Colonic mucosa (tissue), 4 donors: ENCODE data around the gene IRX5. TPM values are rescaled to one million over a fixed set of nuclear protein-coding genes. Genes with fewer than 3 reads are reported as not detected.

ENCODE experiments used
- DNase-seq: peaks from one replicate; pipeline ENCODE4 v3.0.0-alpha.2; 2020
- H3K27ac ChIP-seq: fragments of 200-600 bp; one replicate; pipeline ENCODE4 v1.8.0; 2021
- H3K27me3 ChIP-seq: fragments of 200-600 bp; one replicate; pipeline ENCODE4 v1.8.0; 2021
- H3K36me3 ChIP-seq: fragments of 200-600 bp; one replicate; pipeline ENCODE4 v1.8.0; 2021
- H3K4me1 ChIP-seq: fragments of 200-600 bp; one replicate; pipeline ENCODE4 v1.8.0; 2021; ENCODE audit warnings: mild to moderate bottlenecking
- H3K4me3 ChIP-seq: fragments of 200-600 bp; one replicate; pipeline ENCODE4 v1.8.0; 2021
- H3K9ac ChIP-seq, 2 donors: one replicate each; pipeline ENCODE4 v1.7.0; 2013; ENCODE audit warnings: control low read depth in 2 of 2, low read depth in 2 of 2, low read length in 2 of 2
- H3K9me3 ChIP-seq: fragments of 200-600 bp; one replicate; pipeline ENCODE4 v1.8.0; 2021
- CTCF ChIP-seq: fragments of 200-600 bp; IDR thresholded peaks from one replicate; pipeline ENCODE4 v1.8.0; 2022; ENCODE audit warnings: antibody characterized with exemption, mild to moderate bottlenecking
- intact Hi-C: fragments of 100-400 bp; cut with DNase I; formaldehyde crosslinking; loops from one replicate; pipeline ENCODE4 v1.14.1; 2022
- total RNA-seq, 2 donors: library from RNA; stranded (reverse); fragmentation: NEBNext Ultra II Directional in 1 of 2; extraction: Animal tissue kit (Norgen Biotek cat#: 25700) in 1 of 2; gene quantifications; one replicate each; pipeline ENCODE4 v1.2.1, GENCODE V29; 2021
- donor health status: healthy.
- donor health status: DM: no; HTN: no; CAD: no.
- donor health status: DM: no; HTN: no; CAD: no.

The IRX5 gene
- total RNA-seq, 2 donors from 2014 or later, result 0.11 to 0.17 TPM

- DNase-seq, result no peak
- H3K4me3 ChIP-seq, result peak overlapping the region; percentile 56
Measured at GRCh38 chr16:54931120-54932014, 702 bp downstream of the IRX5 start.

DNA sequence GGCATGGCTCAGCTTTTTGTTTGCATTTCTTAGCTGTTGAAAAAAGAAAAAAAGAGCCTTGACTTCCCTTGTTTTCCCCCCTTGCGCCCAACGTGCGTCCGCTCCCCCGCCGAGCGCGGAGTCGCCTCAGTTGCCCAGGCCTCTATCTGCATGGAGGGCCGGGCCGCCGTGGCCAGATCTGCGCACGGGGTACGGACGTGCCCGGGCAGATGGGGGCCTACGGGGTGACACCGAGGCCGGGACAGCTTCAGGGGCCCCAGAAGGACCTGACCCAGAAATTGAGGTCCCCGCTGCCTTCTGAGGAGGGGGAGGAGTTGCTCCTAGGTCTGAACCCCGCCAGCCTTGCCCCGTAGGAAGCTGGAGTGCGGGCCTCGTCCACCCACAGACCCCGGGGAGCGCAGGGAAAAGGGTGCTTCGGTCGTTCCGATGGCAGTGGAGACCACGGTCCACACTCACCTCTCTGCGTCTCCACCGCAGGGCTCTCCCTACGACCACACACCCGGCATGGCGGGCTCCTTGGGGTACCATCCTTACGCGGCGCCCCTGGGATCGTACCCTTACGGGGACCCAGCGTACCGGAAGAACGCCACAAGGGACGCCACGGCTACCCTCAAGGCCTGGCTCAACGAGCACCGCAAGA is 1.5 kb downstream of the IRX5 start:
- Histone ChIP-seq H3K4me3 (no peak overlapping the region), H3K4me1 (peaks cover 16% of the 10 kb centered on the region), H3K27me3 (peaks cover 71% of the 10 kb centered on the region), H3K27ac (no peak overlapping the region), H3K9ac (no peak overlapping the region), H3K36me3 (no peaks in the 10 kb centered on the region), H3K9me3 (no peaks in the 10 kb centered on the region)
- no peak for DNase-seq
- TF ChIP-seq CTCF, result no peak
- intact Hi-C loops, result loop anchor here (10.0 kb wide), 1 partner anchor 647 kb away; the partner anchor contains the start of gene IRX3

More at GRCh38 chr16:54931120-54932014, 702 bp downstream of the IRX5 start:
- TF ChIP-seq CTCF, result no peak
- Histone ChIP-seq H3K27me3 (peaks cover 71% of the 10 kb centered on the region), H3K4me1 (peaks cover 16% of the 10 kb centered on the region), H3K27ac (no peak overlapping the region), H3K36me3 (no peaks in the 10 kb centered on the region), H3K9ac (no peak overlapping the region), H3K9me3 (no peaks in the 10 kb centered on the region)
- intact Hi-C loops, result loop anchor here (10.0 kb wide), 1 partner anchor 647 kb away; the partner anchor contains the start of gene IRX3

DNA sequence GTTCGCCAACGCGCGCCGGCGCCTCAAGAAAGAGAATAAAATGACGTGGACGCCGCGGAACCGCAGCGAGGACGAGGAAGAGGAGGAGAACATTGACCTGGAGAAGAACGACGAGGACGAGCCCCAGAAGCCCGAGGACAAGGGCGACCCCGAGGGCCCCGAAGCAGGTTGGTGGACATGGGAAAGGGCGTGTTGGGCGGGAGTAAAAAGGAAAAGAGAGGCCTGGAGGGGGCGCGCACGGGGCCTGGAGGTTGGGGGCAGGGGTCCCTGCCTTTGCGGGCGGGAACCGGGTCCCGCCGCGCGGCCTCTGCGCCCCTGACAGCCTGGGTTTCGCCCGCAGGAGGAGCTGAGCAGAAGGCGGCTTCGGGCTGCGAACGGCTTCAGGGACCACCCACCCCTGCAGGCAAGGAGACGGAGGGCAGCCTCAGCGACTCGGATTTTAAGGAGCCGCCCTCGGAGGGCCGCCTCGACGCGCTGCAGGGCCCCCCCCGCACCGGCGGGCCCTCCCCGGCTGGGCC is 2.1 kb downstream of the IRX5 start:
- Histone ChIP-seq H3K4me3 (no peak overlapping the region), H3K9me3 (no peaks in the 10 kb centered on the region), H3K36me3 (no peaks in the 10 kb centered on the region), H3K9ac (no peak overlapping the region), H3K27ac (no peak overlapping the region), H3K27me3 (peaks cover 71% of the 10 kb centered on the region), H3K4me1 (peaks cover 16% of the 10 kb centered on the region)
- no peak for TF ChIP-seq CTCF
- no peak for DNase-seq
- intact Hi-C loops, result loop anchor here (10.0 kb wide), 1 partner anchor 648 kb away; the partner anchor contains the start of gene IRX3

DNA sequence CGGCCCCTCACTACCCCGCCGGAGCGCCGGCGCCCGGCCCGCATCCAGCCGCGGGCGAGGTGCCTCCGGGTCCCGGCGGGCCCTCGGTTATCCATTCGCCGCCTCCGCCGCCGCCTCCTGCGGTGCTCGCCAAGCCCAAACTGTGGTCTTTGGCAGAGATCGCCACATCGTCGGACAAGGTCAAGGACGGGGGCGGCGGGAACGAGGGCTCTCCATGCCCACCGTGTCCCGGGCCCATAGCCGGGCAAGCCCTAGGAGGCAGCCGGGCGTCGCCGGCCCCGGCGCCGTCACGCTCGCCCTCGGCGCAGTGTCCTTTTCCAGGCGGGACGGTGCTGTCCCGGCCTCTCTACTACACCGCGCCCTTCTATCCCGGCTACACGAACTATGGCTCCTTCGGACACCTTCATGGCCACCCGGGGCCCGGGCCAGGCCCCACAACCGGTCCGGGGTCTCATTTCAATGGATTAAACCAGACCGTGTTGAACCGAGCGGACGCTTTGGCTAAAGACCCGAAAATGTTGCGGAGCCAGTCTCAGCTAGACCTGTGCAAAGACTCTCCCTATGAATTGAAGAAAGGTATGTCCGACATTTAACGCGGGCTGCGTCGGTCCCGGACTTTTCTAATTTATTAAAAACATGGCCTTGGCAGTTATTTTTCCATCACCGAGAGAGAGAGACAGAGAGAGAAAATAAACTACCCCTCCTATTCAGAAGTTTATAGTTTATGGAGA is 2.8 kb downstream of the IRX5 start:
- TF ChIP-seq CTCF, result no peak
- H3K27ac ChIP-seq, result no peak overlapping the region
- no peaks in the 10 kb centered on the region for H3K36me3 ChIP-seq
- no peak overlapping the region for H3K4me3 ChIP-seq
- DNase-seq, result no peak
- peaks cover 75% of the 10 kb centered on the region for H3K27me3 ChIP-seq
- peaks cover 16% of the 10 kb centered on the region for H3K4me1 ChIP-seq
- intact Hi-C loops, result loop anchor here (10.0 kb wide), 1 partner anchor 649 kb away; the partner anchor contains the start of gene IRX3
- H3K9me3 ChIP-seq, result no peaks in the 10 kb centered on the region
- H3K9ac ChIP-seq, result no peak overlapping the region
